ENCODE measurements around the gene SAV1.

DNA sequence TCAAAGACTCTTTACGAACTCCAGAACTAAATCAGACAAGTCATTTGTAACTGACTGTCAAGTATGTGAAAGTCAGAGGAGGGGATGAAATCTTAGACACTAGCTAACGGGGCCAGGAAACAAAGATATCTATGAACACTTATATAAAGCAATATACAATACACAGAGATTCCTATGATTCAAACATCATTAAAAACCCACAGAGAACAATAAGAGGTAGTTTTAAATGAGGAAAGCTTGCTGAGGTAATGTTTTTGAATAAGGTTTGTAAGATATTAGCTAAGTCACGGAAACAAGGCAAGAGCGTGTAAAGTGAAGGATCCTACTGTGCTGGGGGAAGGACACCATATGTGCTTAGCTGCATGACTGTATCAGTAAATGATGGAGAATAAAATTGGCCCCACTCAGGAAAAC is 36.7 kb downstream of the SAV1 start:
- TF ChIP-seq, protein P1, sequence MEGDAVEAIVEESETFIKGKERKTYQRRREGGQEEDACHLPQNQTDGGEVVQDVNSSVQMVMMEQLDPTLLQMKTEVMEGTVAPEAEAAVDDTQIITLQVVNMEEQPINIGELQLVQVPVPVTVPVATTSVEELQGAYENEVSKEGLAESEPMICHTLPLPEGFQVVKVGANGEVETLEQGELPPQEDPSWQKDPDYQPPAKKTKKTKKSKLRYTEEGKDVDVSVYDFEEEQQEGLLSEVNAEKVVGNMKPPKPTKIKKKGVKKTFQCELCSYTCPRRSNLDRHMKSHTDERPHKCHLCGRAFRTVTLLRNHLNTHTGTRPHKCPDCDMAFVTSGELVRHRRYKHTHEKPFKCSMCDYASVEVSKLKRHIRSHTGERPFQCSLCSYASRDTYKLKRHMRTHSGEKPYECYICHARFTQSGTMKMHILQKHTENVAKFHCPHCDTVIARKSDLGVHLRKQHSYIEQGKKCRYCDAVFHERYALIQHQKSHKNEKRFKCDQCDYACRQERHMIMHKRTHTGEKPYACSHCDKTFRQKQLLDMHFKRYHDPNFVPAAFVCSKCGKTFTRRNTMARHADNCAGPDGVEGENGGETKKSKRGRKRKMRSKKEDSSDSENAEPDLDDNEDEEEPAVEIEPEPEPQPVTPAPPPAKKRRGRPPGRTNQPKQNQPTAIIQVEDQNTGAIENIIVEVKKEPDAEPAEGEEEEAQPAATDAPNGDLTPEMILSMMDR (conservative IDR thresholded peaks at IDR 0.05; ENCODE audit: low read length) = no peak
- no peak for TF ChIP-seq EZH2phosphoT487 (IDR thresholded peaks at IDR 0.05; ENCODE audit: borderline replicate concordance, low read depth, low read length)

Measured in OCI-LY7 (cell line).